Activated CD4-positive, alpha-beta T cell treated with anti-CD3 and anti-CD28 coated beads, Interleukin-10, Interleukin-2, amounts not matched to agents 100 ng/mL and 50 ng/mL, durations not matched to agents 16 hours and 8 hours (primary cell): ENCODE measurements around the gene CPEB3.
"Not testable (repeated sequence)": the region's sequence is repeated elsewhere in the genome, so short reads cannot be mapped to it uniquely, and the experiment has no call there.

Experiments used
- DNase-seq: peaks from one replicate; pipeline ENCODE4 v3.0.0-alpha.2; 2020

Gene CPEB3

DNA sequence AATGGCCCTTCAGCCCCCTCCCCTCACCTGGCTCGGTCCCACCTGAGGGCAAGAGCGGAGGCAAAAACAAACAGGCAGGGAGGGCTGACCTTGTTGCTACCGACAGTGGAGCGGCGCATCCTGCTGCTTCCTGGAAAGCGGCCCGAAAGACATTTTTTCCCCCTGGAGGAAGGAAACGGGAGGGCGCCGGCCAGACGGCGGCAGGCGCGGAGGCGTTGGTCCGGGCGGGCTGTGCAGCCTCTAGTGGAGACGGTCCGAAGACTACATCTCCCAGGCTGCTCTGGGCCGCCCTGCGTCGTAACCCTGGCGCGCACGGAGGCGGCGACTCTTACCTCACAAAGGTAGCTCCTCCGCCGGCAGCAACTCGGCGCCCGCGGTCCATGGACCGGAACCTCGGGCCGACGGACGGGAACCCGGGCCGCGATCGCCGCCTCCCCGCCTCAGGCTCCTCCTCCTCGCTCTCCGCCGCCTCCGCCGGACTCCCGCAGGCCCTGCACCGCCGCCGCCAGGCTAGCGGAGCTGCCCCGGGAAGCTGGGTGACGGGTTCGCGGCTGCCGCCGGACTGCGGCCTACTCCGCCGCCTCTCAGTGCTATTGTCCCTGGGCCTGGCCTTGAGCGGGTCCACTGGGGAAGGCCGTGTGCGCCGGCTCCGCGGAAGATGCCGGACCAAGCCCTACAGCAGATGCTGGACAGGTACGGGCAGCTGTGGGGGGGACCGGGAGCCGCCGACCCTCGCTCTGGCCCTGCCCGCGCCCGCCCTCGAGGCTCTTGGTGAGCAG is at the start of gene CPEB3, which contains the start of gene MARCHF5:
Gene CPEB3, minus strand, starts transcription at position 242 of the 779 bp plus-strand sequence. CDS start 50,728 bp downstream, outside the sequence.
Gene MARCHF5, plus strand, starts transcription at position 331 of the 779 bp plus-strand sequence. Its CDS starts 328 bp downstream, at position 659.
- DNase-seq = peak; percentile 97

DNA sequence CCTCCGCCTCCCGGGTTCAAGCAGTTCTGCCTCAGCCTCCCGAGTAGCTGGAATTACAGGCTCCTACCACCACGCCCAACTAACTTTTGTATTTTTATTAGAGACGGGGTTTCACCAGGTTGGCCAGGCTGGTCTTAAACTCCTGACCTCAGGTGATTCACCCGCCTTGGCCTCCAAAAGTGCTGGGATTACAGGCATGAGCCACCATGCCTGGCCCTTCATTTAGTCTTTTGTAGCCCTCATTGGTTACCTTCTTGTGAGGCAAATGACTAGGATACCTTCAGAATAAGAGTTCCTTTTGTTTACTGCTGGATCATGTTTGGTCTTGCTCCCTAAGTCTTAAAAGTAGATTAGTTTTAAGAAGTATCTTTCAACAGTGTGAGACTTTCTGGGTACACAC is 39.0 kb upstream of the CPEB3 start:
- not testable (repeated sequence) for DNase-seq

- peak; percentile 30 for DNase-seq
Measured at GRCh38 chr10:92328993-92329392, 38.1 kb upstream of the CPEB3 start.

DNA sequence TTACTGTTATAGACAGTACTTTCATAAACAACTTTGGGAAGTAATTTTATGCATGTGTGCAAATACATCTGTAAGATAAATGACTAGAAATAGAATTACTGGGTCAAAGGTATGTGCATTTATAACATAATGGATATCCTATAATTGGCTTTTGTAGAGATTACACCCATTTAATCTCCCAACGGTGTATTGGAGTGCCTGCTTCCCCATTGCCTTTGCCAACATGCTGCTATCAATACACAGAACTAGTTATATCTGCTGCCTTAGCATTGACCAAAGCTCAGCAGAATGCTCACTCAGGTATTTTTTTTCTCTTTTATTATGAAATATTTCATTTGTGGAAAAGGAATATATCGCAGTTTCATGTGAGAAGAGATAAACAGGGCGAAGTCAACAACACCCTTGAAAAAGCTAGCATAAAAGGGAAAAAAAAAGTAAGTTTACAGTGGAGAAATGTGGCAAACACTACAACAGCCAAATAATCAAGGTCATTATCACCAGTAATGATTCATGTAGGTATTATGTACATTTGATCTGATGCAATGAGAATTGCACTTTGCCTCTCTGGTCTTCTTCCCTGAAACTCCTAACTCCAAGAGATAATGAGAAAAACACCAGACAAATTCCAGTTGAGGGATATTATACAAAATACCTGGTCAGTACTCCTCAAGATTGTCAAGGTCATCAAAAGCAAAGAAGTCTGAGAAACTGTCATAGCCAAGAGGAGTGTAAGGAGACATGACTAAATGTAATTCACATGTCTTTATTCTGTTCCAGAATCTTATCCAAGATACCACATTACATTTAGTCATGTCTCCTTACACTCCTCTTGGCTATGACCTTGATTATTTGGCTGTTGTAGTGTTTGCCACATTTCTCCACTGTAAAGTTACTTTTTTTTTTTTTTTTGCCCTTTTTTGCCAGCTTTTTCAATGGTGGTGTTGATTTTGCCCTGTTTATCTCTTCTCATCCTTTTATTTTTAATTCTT is 36.9 kb upstream of the CPEB3 start:
- DNase-seq = no peak

DNA sequence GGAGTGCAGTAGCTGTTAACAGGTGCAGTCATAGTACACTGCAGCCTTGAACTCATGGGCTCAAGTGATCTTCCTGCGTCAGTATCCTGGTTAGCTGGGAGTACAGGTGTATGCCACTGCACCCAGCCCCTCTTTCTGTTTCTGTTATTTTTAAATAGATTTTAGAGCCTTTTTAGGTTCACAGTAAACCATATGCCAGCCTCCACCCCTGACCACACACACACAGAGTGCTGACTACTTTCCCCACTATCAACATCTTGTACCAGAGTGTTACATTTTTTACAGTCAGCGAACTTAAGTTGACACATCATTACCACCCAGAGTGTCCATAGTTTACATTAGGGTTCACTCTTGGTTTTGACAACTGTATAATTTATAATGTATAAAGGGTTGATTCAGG is 32.2 kb upstream of the CPEB3 start:
- DNase-seq = no peak

- no peak for DNase-seq
Measured at GRCh38 chr10:92316610-92317009, 25.7 kb upstream of the CPEB3 start.

GRCh38 chr10:92313750-92314149 is 22.9 kb upstream of the CPEB3 start:
- no peak for DNase-seq

GRCh38 chr10:92309272-92309671 is 18.4 kb upstream of the CPEB3 start:
- no peak for DNase-seq

- no peak for DNase-seq
Measured at GRCh38 chr10:92305133-92306072, 14.5 kb upstream of the CPEB3 start.

- no peak for DNase-seq
Measured at GRCh38 chr10:92304061-92304460, 13.2 kb upstream of the CPEB3 start.

- DNase-seq = peak; percentile 7
Measured at GRCh38 chr10:92303096-92303495, 12.2 kb upstream of the CPEB3 start.

- DNase-seq = no peak
Measured at GRCh38 chr10:92298487-92298886, 7.6 kb upstream of the CPEB3 start.

- DNase-seq = peak; percentile 63
Measured at GRCh38 chr10:92291921-92292845, 1.3 kb upstream of the CPEB3 start.

- DNase-seq = no peak
Measured at GRCh38 chr10:92291616-92291865, 663 bp upstream of the CPEB3 start.

GRCh38 chr10:92290076-92290836 is 622 bp downstream of the CPEB3 start:
- DNase-seq = peak; percentile 25

GRCh38 chr10:92284112-92284704 is 6.7 kb downstream of the CPEB3 start:
- DNase-seq = peak; percentile 2

GRCh38 chr10:92278996-92279696 is 11.7 kb downstream of the CPEB3 start:
- no peak for DNase-seq

DNA sequence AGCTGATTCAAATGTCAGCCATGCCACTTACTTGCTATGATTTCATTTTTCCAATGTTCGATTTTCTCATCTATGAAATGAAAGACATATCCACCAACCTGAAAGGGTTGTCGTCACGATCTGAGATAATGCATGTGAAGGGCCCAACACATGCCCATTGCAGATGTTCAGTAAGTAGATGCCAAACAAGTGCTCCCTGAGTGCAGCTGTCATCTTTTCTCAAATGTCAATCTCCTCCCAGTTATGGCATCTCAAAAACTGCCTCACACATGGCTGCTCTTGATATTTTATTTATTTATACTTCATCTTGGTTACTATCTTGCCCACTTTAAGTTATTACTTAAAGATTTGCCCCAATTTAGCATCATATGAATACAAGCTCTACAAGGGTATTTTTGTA is 16.8 kb downstream of the CPEB3 start:
- no peak for DNase-seq

GRCh38 chr10:92268748-92269147 is 22.1 kb downstream of the CPEB3 start:
- no peak for DNase-seq

- DNase-seq = no peak
Measured at GRCh38 chr10:92267343-92267742, 23.5 kb downstream of the CPEB3 start.
